Effector memory CD8-positive, alpha-beta T cell (primary cell): ENCODE results near the gene CORO6.

Experiments used
- ATAC-seq: fragments of 150-1000 bp; cut with Tn5 transposase; replicated peaks from 2 replicates; pipeline ENCODE4 v1.10.0; 2021; ENCODE audit warnings: mild to moderate bottlenecking, moderate library complexity
- DNase-seq, 3 experiments: peaks; one replicate each; pipeline ENCODE4 v3.0.0; 2021
- H3K27ac Mint-ChIP-seq, 2 donors: one replicate each; pipeline ENCODE4 v1.8.0; 2022; ENCODE audit warnings: mild to moderate bottlenecking in 2 of 2, mixed read lengths in 2 of 2, moderate library complexity in 2 of 2
- H3K27me3 Mint-ChIP-seq, 2 donors: one replicate each; pipeline ENCODE4 v1.8.0; 2022; ENCODE audit warnings: mixed read lengths in 2 of 2
- H3K36me3 Mint-ChIP-seq: one replicate; pipeline ENCODE4 v1.8.0; 2022; ENCODE audit warnings: mild to moderate bottlenecking, moderate library complexity, mixed read lengths; ENCODE audit not compliant: insufficient read depth
- H3K4me1 Mint-ChIP-seq, 2 donors: one replicate each; pipeline ENCODE4 v1.8.0; 2022; ENCODE audit warnings: low read depth in 2 of 2, mixed read lengths in 2 of 2
- H3K4me3 Mint-ChIP-seq, 2 donors: one replicate each; pipeline ENCODE4 v1.8.0; 2022; ENCODE audit warnings: mild to moderate bottlenecking in 2 of 2, mixed read lengths in 2 of 2, moderate library complexity in 2 of 2
- H3K9me3 Mint-ChIP-seq, 2 donors: one replicate each; pipeline ENCODE4 v1.8.0; 2022; ENCODE audit warnings: mixed read lengths in 2 of 2

CORO6 gene

GRCh38 chr17:29615492-29616299, 7.0 kb downstream of the CORO6 start:
- Mint-ChIP-seq H3K4me1 (peaks cover 35 to 39% of the 10 kb centered on the region in 2 donors), H3K27ac (peak overlapping the region; percentile 65 to 79), H3K36me3 (peaks cover 2% of the 10 kb centered on the region), H3K9me3 (no peaks in the 10 kb centered on the region), H3K4me3 (peak overlapping the region; percentile 89 to 92), H3K27me3 (no peaks in the 10 kb centered on the region)
- DNase-seq, result peak; percentile 81 to 85 (median 84)
- peak; percentile 59 for ATAC-seq

GRCh38 chr17:29615048-29615385, 7.7 kb downstream of the CORO6 start:
- Mint-ChIP-seq H3K4me1 (peaks cover 35 to 39% of the 10 kb centered on the region in 2 donors), H3K27me3 (no peaks in the 10 kb centered on the region), H3K27ac (peak overlapping the region; percentile 65 to 79), H3K9me3 (no peaks in the 10 kb centered on the region), H3K36me3 (peaks cover 2% of the 10 kb centered on the region), H3K4me3 (peak overlapping the region; percentile 89 to 92)
- peak; percentile 60 for ATAC-seq
- peak; percentile 69 to 74 (median 74) for DNase-seq

- peak overlapping the region; percentile 89 to 92 for H3K4me3 Mint-ChIP-seq
- peak overlapping the region in 1 of 2 donors; percentile 65 for H3K27ac Mint-ChIP-seq
- no peaks in the 10 kb centered on the region for H3K9me3 Mint-ChIP-seq
- H3K27me3 Mint-ChIP-seq, result no peaks in the 10 kb centered on the region
- H3K4me1 Mint-ChIP-seq, result peaks cover 35 to 39% of the 10 kb centered on the region in 2 donors
- DNase-seq (no peak), ATAC-seq (no peak)
- H3K36me3 Mint-ChIP-seq, result peaks cover 2% of the 10 kb centered on the region
Measured at GRCh38 chr17:29614349-29615047, 8.2 kb downstream of the CORO6 start.

GRCh38 chr17:29613856-29614255, 8.9 kb downstream of the CORO6 start:
- no peak for DNase-seq
- Mint-ChIP-seq H3K9me3 (no peaks in the 10 kb centered on the region), H3K4me3 (peak overlapping the region; percentile 89 to 92), H3K4me1 (peaks cover 35 to 39% of the 10 kb centered on the region in 2 donors), H3K27ac (peak overlapping the region in 1 of 2 donors; percentile 38), H3K36me3 (peaks cover 2% of the 10 kb centered on the region), H3K27me3 (no peaks in the 10 kb centered on the region)
- no peak for ATAC-seq

GRCh38 chr17:29613352-29613837, 9.3 kb downstream of the CORO6 start:
- peaks cover 2% of the 10 kb centered on the region for H3K36me3 Mint-ChIP-seq
- H3K27me3 Mint-ChIP-seq, result no peaks in the 10 kb centered on the region
- ATAC-seq (peak; percentile 38), DNase-seq (peak; percentile 94)
- H3K4me1 Mint-ChIP-seq, result peaks cover 34 to 39% of the 10 kb centered on the region in 2 donors
- H3K4me3 Mint-ChIP-seq, result peak overlapping the region; percentile 89 to 92
- H3K27ac Mint-ChIP-seq, result peak overlapping the region in 1 of 2 donors; percentile 38
- H3K9me3 Mint-ChIP-seq, result no peaks in the 10 kb centered on the region

GRCh38 chr17:29612404-29613280, 10.1 kb downstream of the CORO6 start:
- H3K4me1 Mint-ChIP-seq, result peaks cover 31 to 34% of the 10 kb centered on the region in 2 donors
- H3K27ac Mint-ChIP-seq, result no peak overlapping the region
- no peaks in the 10 kb centered on the region for H3K27me3 Mint-ChIP-seq
- peak overlapping the region in 1 of 2 donors; percentile 92 for H3K4me3 Mint-ChIP-seq
- ATAC-seq (no peak), DNase-seq (no peak)
- H3K36me3 Mint-ChIP-seq, result peaks cover 2% of the 10 kb centered on the region
- no peaks in the 10 kb centered on the region for H3K9me3 Mint-ChIP-seq

- H3K36me3 Mint-ChIP-seq, result peaks cover 2% of the 10 kb centered on the region
- ATAC-seq (no peak), DNase-seq (no peak)
- H3K27ac Mint-ChIP-seq, result no peak overlapping the region
- peak overlapping the region; percentile 4 to 21 for H3K4me3 Mint-ChIP-seq
- peaks cover 27 to 29% of the 10 kb centered on the region in 2 donors for H3K4me1 Mint-ChIP-seq
- no peaks in the 10 kb centered on the region for H3K27me3 Mint-ChIP-seq
- no peaks in the 10 kb centered on the region for H3K9me3 Mint-ChIP-seq
Measured at GRCh38 chr17:29612094-29612403, 10.7 kb downstream of the CORO6 start.

- no peak for DNase-seq
- H3K27me3 Mint-ChIP-seq, result no peaks in the 10 kb centered on the region
- peak overlapping the region; percentile 4 to 21 for H3K4me3 Mint-ChIP-seq
- H3K27ac Mint-ChIP-seq, result no peak overlapping the region
- H3K36me3 Mint-ChIP-seq, result peaks cover 2% of the 10 kb centered on the region
- peaks cover 22 to 24% of the 10 kb centered on the region in 2 donors for H3K4me1 Mint-ChIP-seq
- no peaks in the 10 kb centered on the region for H3K9me3 Mint-ChIP-seq
- no peak for ATAC-seq
Measured at GRCh38 chr17:29611351-29612093, 11.2 kb downstream of the CORO6 start.

- Mint-ChIP-seq H3K27ac (no peak overlapping the region), H3K4me1 (peaks cover 13% of the 10 kb centered on the region in 2 donors), H3K36me3 (peaks cover 2% of the 10 kb centered on the region), H3K27me3 (no peaks in the 10 kb centered on the region), H3K4me3 (no peak overlapping the region), H3K9me3 (no peaks in the 10 kb centered on the region)
- ATAC-seq (no peak), DNase-seq (no peak)
Measured at GRCh38 chr17:29610395-29610794, 12.3 kb downstream of the CORO6 start.

- no peaks in the 10 kb centered on the region for H3K36me3 Mint-ChIP-seq
- H3K27me3 Mint-ChIP-seq, result no peaks in the 10 kb centered on the region
- no peak overlapping the region for H3K4me3 Mint-ChIP-seq
- no peaks in the 10 kb centered on the region for H3K9me3 Mint-ChIP-seq
- DNase-seq (no peak), ATAC-seq (no peak)
- H3K4me1 Mint-ChIP-seq, result peaks cover 0 to 3% of the 10 kb centered on the region in 2 donors
- no peak overlapping the region for H3K27ac Mint-ChIP-seq
Measured at GRCh38 chr17:29608986-29609385, 13.7 kb downstream of the CORO6 start.

GRCh38 chr17:29607557-29608195, 15.0 kb downstream of the CORO6 start:
- no peak overlapping the region for H3K4me3 Mint-ChIP-seq
- ATAC-seq, result no peak
- H3K27ac Mint-ChIP-seq, result no peak overlapping the region

GRCh38 chr17:29603109-29603674, 19.5 kb downstream of the CORO6 start:
- H3K27me3 Mint-ChIP-seq, result no peaks in the 10 kb centered on the region
- DNase-seq, result no peak
- H3K27ac Mint-ChIP-seq, result no peak overlapping the region
- H3K36me3 Mint-ChIP-seq, result peaks cover 8% of the 10 kb centered on the region
- H3K4me3 Mint-ChIP-seq, result no peak overlapping the region
- no peak for ATAC-seq
- no peaks in the 10 kb centered on the region for H3K4me1 Mint-ChIP-seq
- no peaks in the 10 kb centered on the region for H3K9me3 Mint-ChIP-seq

More at GRCh38 chr17:29607557-29608195, 15.0 kb downstream of the CORO6 start:
- Mint-ChIP-seq H3K9me3 (no peaks in the 10 kb centered on the region), H3K36me3 (no peaks in the 10 kb centered on the region), H3K27me3 (no peaks in the 10 kb centered on the region), H3K4me1 (no peaks in the 10 kb centered on the region)
- no peak for DNase-seq
